8988T (cell line): ENCODE data around the gene ADARB2.
"Not testable (repeated sequence)": the region's sequence is repeated elsewhere in the genome, so short reads cannot be mapped to it uniquely, and the experiment has no call there.

Source experiments
- DNase-seq: peaks from one replicate; pipeline ENCODE4 v3.0.0; 2011

ADARB2 gene

GRCh38 chr10:1414893-1415292, 322.4 kb downstream of the ADARB2 start:
- no peak for DNase-seq

- not testable (repeated sequence) for DNase-seq
Observed at GRCh38 chr10:1414346-1414745, 323.0 kb downstream of the ADARB2 start.

- DNase-seq: no peak
Observed at GRCh38 chr10:1413823-1414222, 323.5 kb downstream of the ADARB2 start.

- no peak for DNase-seq
Observed at GRCh38 chr10:1413256-1413655, 324.1 kb downstream of the ADARB2 start.

GRCh38 chr10:1412531-1413189, 324.7 kb downstream of the ADARB2 start:
- no peak for DNase-seq

- DNase-seq: no peak
Observed at GRCh38 chr10:1411956-1412355, 325.4 kb downstream of the ADARB2 start.

- no peak for DNase-seq
Observed at GRCh38 chr10:1411451-1411850, 325.9 kb downstream of the ADARB2 start.

- no peak for DNase-seq
Observed at GRCh38 chr10:1410469-1411395, 326.6 kb downstream of the ADARB2 start.

- no peak for DNase-seq
Observed at GRCh38 chr10:1410032-1410431, 327.3 kb downstream of the ADARB2 start.

GRCh38 chr10:1409392-1409791, 327.9 kb downstream of the ADARB2 start:
- DNase-seq: no peak

GRCh38 chr10:1408651-1409367, 328.5 kb downstream of the ADARB2 start:
- no peak for DNase-seq

- DNase-seq: no peak
Observed at GRCh38 chr10:1406967-1407945, 330.1 kb downstream of the ADARB2 start.

GRCh38 chr10:1406132-1406966, 331.0 kb downstream of the ADARB2 start:
- DNase-seq: no peak

GRCh38 chr10:1404323-1405260, 332.7 kb downstream of the ADARB2 start:
- DNase-seq: no peak

- no peak for DNase-seq
Observed at GRCh38 chr10:1403508-1404322, 333.6 kb downstream of the ADARB2 start.

- no peak for DNase-seq
Observed at GRCh38 chr10:1402816-1403507, 334.4 kb downstream of the ADARB2 start.

GRCh38 chr10:1402016-1402770, 335.1 kb downstream of the ADARB2 start:
- DNase-seq: no peak
